Neural progenitor cell (in vitro differentiated cells): ENCODE measurements around the gene JCAD.

Experiments
- CTCF ChIP-seq: fragments of 200-600 bp; sonication (generic); IDR thresholded peaks from 2 replicates; pipeline ENCODE4 v1.5.1; 2017; ENCODE audit warnings: antibody characterized with exemption, mild to moderate bottlenecking
- EZH2 ChIP-seq: fragments of 200-600 bp; sonication (generic); IDR thresholded peaks from 2 replicates; pipeline ENCODE4 v1.6.1; 2017; ENCODE audit warnings: antibody characterized with exemption, mild to moderate bottlenecking, moderate library complexity

- no peak for TF ChIP-seq EZH2
- TF ChIP-seq CTCF: no peak
Measured at GRCh38 chr10:29992914-29993313, 66.5 kb downstream of the JCAD start.
